ENCODE results near the gene FCRL6.

The FCRL6 gene

GRCh38 chr1:159862031-159862430 is 59.9 kb downstream of the FCRL6 start:
- Histone ChIP-seq H3K4me3 (ENCODE audit: low read length in 2 of 2) (no peak overlapping the region), H3K36me3 (ENCODE audit: control insufficient read depth in 2 of 2, insufficient read depth in 2 of 2, low read length in 2 of 2) (peaks cover 0 to 3% of the 10 kb centered on the region in 2 donors), H3K9ac (ENCODE audit: low read length in 2 of 2) (no peak overlapping the region), H3K4me1 (ENCODE audit: control insufficient read depth, insufficient read depth, low read length) (peaks cover 2% of the 10 kb centered on the region), H3K27me3 (ENCODE audit: control insufficient read depth in 1 of 2, insufficient read depth in 2 of 2, low read length in 2 of 2) (no peaks in the 10 kb centered on the region), H3K9me3 (ENCODE audit: control insufficient read depth in 2 of 2, low read length in 2 of 2) (no peaks in the 10 kb centered on the region), H3K27ac (ENCODE audit: low read length) (no peak overlapping the region)

DNA sequence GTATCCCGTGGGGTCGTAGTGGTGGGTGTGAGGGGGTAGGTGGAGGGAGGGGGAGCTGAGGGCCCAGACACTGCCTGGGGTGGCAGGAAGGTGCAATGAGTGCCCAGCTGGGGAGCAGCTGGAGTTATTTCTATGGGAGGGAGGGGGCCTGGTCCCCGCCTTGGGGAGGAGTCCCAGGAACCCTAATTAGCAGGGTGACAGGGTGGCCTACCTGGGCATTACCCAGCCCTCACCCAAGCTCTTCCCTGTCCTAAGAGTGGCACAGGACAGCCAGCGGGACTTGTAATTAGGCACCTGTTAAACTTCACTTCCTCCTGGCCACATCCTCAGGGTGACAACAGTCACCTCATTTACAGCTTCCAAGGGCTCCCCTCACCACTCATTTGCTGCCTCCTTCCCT is 60.4 kb downstream of the FCRL6 start, which contains the start of gene VSIG8:
Gene VSIG8 (minus strand): TSS at position 101 of the 400 bp plus-strand sequence. CDS start 136 bp downstream, outside the sequence.
- no peaks in the 10 kb centered on the region for H3K27me3 ChIP-seq (ENCODE audit: control insufficient read depth in 1 of 2, insufficient read depth in 2 of 2, low read length in 2 of 2)
- H3K27ac ChIP-seq (ENCODE audit: low read length): no peak within 1 kb of the TSS
- H3K4me3 ChIP-seq (ENCODE audit: low read length in 2 of 2): no peak within 1 kb of the TSS
- peaks cover 0 to 3% of the 10 kb centered on the region in 2 donors for H3K36me3 ChIP-seq (ENCODE audit: control insufficient read depth in 2 of 2, insufficient read depth in 2 of 2, low read length in 2 of 2)
- H3K9ac ChIP-seq (ENCODE audit: low read length in 2 of 2): no peak within 1 kb of the TSS
- no peaks in the 10 kb centered on the region for H3K9me3 ChIP-seq (ENCODE audit: control insufficient read depth in 2 of 2, low read length in 2 of 2)
- H3K4me1 ChIP-seq (ENCODE audit: control insufficient read depth, insufficient read depth, low read length): peaks cover 4% of the 10 kb centered on the region

- H3K9me3 ChIP-seq (ENCODE audit: control insufficient read depth in 2 of 2, low read length in 2 of 2): no peaks in the 10 kb centered on the region
- no peak overlapping the region for H3K4me3 ChIP-seq (ENCODE audit: low read length in 2 of 2)
- H3K27ac ChIP-seq (ENCODE audit: low read length): no peak overlapping the region
- H3K9ac ChIP-seq (ENCODE audit: low read length in 2 of 2): no peak overlapping the region
- H3K27me3 ChIP-seq (ENCODE audit: control insufficient read depth in 1 of 2, insufficient read depth in 2 of 2, low read length in 2 of 2): peaks cover 0 to 2% of the 10 kb centered on the region in 2 donors
- H3K36me3 ChIP-seq (ENCODE audit: control insufficient read depth in 2 of 2, insufficient read depth in 2 of 2, low read length in 2 of 2): no peaks in the 10 kb centered on the region
- H3K4me1 ChIP-seq (ENCODE audit: control insufficient read depth, insufficient read depth, low read length): peaks cover 19% of the 10 kb centered on the region
Observed at GRCh38 chr1:159864262-159864661, 62.1 kb downstream of the FCRL6 start.
